BLaER1 (cell line): ENCODE results near the gene MC1R.
"Not testable (repeated sequence)": the region's sequence is repeated elsewhere in the genome, so short reads cannot be mapped to it uniquely, and the experiment has no call there.

ENCODE experiments used
- H3K27ac ChIP-seq: shearing (Covaris generic); formaldehyde crosslinking; 2 replicates; pipeline ENCODE4 v1.8.1; 2022
- H3K27me3 ChIP-seq: shearing (Covaris generic); formaldehyde crosslinking; 2 replicates; pipeline ENCODE4 v1.8.1; 2022
- H3K36me3 ChIP-seq: shearing (Covaris generic); formaldehyde crosslinking; 2 replicates; pipeline ENCODE4 v1.8.1; 2022
- H3K4me1 ChIP-seq: shearing (Covaris generic); formaldehyde crosslinking; 2 replicates; pipeline ENCODE4 v1.8.1; 2022
- H3K4me2 ChIP-seq: shearing (Covaris generic); formaldehyde crosslinking; 2 replicates; pipeline ENCODE4 v1.8.1; 2022
- H3K4me3 ChIP-seq: shearing (Covaris generic); formaldehyde crosslinking; 2 replicates; pipeline ENCODE4 v1.8.1; 2022
- H3K9ac ChIP-seq: shearing (Covaris generic); formaldehyde crosslinking; 2 replicates; pipeline ENCODE4 v1.8.1; 2022
- H3K9me3 ChIP-seq: shearing (Covaris generic); formaldehyde crosslinking; 2 replicates; pipeline ENCODE4 v1.8.1; 2022
- H4K20me1 ChIP-seq: shearing (Covaris generic); formaldehyde crosslinking; 2 replicates; pipeline ENCODE4 v1.8.1; 2022
- Cebpa-rat ChIP-seq: shearing (Covaris generic); IDR thresholded peaks from 2 replicates; pipeline ENCODE4 v1.8.1; 2022

Gene MC1R

DNA sequence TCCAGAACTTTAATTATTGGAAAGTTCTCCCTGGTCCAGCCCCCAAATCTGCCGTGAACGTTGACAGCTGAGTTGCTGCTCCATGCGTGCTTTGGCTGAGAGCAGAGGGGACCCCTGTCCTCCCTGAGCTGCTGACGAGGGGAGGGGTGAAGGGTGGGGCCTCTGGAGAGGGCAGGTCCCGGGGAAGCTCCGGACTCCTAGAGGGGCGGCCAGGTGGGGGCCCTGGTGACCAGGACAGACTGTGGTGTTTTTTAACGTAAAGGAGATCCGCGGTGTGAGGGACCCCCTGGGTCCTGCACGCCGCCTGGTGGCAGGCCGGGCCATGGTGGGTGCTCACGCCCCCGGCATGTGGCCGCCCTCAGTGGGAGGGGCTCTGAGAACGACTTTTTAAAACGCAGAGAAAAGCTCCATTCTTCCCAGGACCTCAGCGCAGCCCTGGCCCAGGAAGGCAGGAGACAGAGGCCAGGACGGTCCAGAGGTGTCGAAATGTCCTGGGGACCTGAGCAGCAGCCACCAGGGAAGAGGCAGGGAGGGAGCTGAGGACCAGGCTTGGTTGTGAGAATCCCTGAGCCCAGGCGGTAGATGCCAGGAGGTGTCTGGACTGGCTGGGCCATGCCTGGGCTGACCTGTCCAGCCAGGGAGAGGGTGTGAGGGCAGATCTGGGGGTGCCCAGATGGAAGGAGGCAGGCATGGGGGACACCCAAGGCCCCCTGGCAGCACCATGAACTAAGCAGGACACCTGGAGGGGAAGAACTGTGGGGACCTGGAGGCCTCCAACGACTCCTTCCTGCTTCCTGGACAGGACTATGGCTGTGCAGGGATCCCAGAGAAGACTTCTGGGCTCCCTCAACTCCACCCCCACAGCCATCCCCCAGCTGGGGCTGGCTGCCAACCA lies at the start of gene MC1R:
TSS of gene MC1R (plus strand) at position 410 of the 895 bp plus-strand sequence. CDS start at position 807, 397 bp downstream.
- H3K9me3 ChIP-seq, result no peaks in the 10 kb centered on the region
- H4K20me1 ChIP-seq, result peaks cover 16% of the 10 kb centered on the region; the same call in 1 of the 2 replicates
- H3K4me1 ChIP-seq, result peaks cover 74% of the 10 kb centered on the region
- peaks cover 2% of the 10 kb centered on the region; the same call in 1 of the 2 replicates for H3K36me3 ChIP-seq
- H3K9ac ChIP-seq, result peak within 1 kb of the TSS; percentile 79
- H3K4me2 ChIP-seq, result peak within 1 kb of the TSS; percentile 100
- peak within 1 kb of the TSS; percentile 66 for H3K4me3 ChIP-seq
- H3K27me3 ChIP-seq, result no peaks in the 10 kb centered on the region
- TF ChIP-seq Cebpa-rat, result no peak
- H3K27ac ChIP-seq, result peak within 1 kb of the TSS; percentile 83

- no peaks in the 10 kb centered on the region for H3K27me3 ChIP-seq
- no peak overlapping the region; the same call in 1 of the 2 replicates for H3K27ac ChIP-seq
- no peak overlapping the region for H3K4me3 ChIP-seq
- peaks cover 61% of the 10 kb centered on the region for H3K4me1 ChIP-seq
- TF ChIP-seq Cebpa-rat, result no peak
- H3K9ac ChIP-seq, result 0 out of 2 replicates have a peak overlapping the region, but pooled peaks have one; percentile 31
- H4K20me1 ChIP-seq, result peaks cover 8% of the 10 kb centered on the region
- peaks cover 13% of the 10 kb centered on the region for H3K36me3 ChIP-seq
- peaks cover 13% of the 10 kb centered on the region for H3K9me3 ChIP-seq
- H3K4me2 ChIP-seq, result peak overlapping the region; percentile 59
These were observed 48.8 kb upstream of the MC1R start for GRCh38 chr16:89869911-89870310.

GRCh38 chr16:89870440-89870839 lies 48.2 kb upstream of the MC1R start:
- peaks cover 18% of the 10 kb centered on the region for H3K36me3 ChIP-seq
- H3K4me1 ChIP-seq, result peaks cover 61% of the 10 kb centered on the region
- H3K4me3 ChIP-seq, result no peak overlapping the region
- H3K27me3 ChIP-seq, result no peaks in the 10 kb centered on the region
- peak overlapping the region; percentile 59 for H3K4me2 ChIP-seq
- peaks cover 13% of the 10 kb centered on the region for H3K9me3 ChIP-seq
- no peak for TF ChIP-seq Cebpa-rat
- peak overlapping the region; percentile 3; the same call in 1 of the 2 replicates for H3K27ac ChIP-seq
- no peak overlapping the region for H3K9ac ChIP-seq
- H4K20me1 ChIP-seq, result peaks cover 13% of the 10 kb centered on the region

DNA sequence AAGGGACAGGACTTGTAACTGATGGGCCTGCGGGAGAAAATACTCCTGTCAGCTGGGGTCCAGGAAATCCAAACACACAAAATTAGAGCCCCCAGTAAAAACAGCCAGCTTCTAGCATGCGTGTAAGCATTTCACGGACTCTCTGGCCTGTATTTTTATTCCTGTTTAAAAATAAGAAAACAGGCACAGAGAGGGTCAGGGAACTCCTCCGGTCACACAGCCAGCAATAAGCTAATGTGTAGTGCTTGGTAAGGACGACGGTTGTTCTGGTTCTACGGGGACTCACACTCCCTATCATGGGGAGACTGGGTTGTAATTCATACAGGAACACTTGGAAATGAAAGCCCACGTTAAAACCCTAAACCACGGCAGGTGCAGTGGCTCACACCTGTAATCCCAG lies 46.8 kb upstream of the MC1R start:
- peaks cover 13% of the 10 kb centered on the region for H3K9me3 ChIP-seq
- no peak overlapping the region for H3K9ac ChIP-seq
- TF ChIP-seq Cebpa-rat, result no peak
- no peak overlapping the region for H3K27ac ChIP-seq
- H3K4me3 ChIP-seq, result no peak overlapping the region
- peaks cover 70% of the 10 kb centered on the region for H3K4me1 ChIP-seq
- H3K27me3 ChIP-seq, result no peaks in the 10 kb centered on the region
- H4K20me1 ChIP-seq, result peaks cover 28% of the 10 kb centered on the region
- peak overlapping the region; percentile 99 for H3K4me2 ChIP-seq
- peaks cover 32% of the 10 kb centered on the region for H3K36me3 ChIP-seq

GRCh38 chr16:89873109-89873971 lies 45.3 kb upstream of the MC1R start, which contains the start of gene TCF25:
Gene TCF25 (plus strand): TSS chr16:89873592. CDS start chr16:89873668, 76 bp downstream.
- peaks cover 42% of the 10 kb centered on the region for H4K20me1 ChIP-seq
- H3K9ac ChIP-seq, result peak within 1 kb of the TSS; percentile 97
- H3K4me3 ChIP-seq, result peak within 1 kb of the TSS; percentile 81
- H3K27ac ChIP-seq, result peak within 1 kb of the TSS; percentile 98
- no peaks in the 10 kb centered on the region for H3K9me3 ChIP-seq
- no peak for TF ChIP-seq Cebpa-rat
- no peaks in the 10 kb centered on the region for H3K27me3 ChIP-seq
- peak within 1 kb of the TSS; percentile 99 for H3K4me2 ChIP-seq
- peaks cover 39% of the 10 kb centered on the region for H3K36me3 ChIP-seq
- H3K4me1 ChIP-seq, result peaks cover 69% of the 10 kb centered on the region

DNA sequence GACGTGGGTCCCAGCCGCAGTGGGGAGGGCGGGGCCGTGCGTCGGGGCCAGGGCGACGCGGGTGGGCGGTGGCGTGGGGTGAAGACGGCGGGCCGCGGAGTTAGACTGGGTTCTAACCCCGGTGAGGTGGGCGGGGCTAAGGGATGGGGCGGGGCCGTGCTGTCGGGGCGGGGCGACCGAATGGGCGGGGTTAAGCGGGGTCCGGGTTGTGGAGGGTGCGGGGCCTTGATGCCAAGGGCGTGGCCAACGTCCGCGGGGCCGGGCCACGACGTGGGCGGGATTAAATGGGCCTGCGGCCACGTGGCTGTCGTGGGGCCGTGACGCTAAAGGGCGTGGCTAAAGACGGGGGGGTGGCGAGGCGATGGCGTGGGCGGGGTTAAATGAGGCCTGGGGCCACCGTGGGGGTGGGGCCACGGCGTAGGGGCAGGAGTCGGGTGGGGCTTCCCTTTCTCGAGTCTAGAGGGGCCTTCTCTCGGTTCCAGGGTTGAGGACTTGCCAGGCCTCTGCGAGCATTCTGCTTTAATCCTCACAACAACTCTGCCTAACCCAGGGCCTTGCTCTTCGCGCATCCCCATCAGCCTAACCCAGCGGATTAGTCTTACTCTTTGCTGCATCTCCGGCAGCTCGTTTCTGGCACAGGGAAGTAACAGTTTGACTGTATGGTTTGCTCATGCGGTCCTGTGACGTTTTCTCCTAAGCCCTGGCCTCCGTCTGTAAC lies 44.5 kb upstream of the MC1R start:
- peaks cover 46% of the 10 kb centered on the region for H3K36me3 ChIP-seq
- TF ChIP-seq Cebpa-rat, result no peak
- no peaks in the 10 kb centered on the region for H3K27me3 ChIP-seq
- H3K4me2 ChIP-seq, result peak overlapping the region; percentile 99
- H4K20me1 ChIP-seq, result peaks cover 50% of the 10 kb centered on the region
- H3K4me3 ChIP-seq, result peak overlapping the region; percentile 81
- peak overlapping the region; percentile 98 for H3K27ac ChIP-seq
- peaks cover 61% of the 10 kb centered on the region for H3K4me1 ChIP-seq
- peak overlapping the region; percentile 97 for H3K9ac ChIP-seq
- H3K9me3 ChIP-seq, result no peaks in the 10 kb centered on the region

DNA sequence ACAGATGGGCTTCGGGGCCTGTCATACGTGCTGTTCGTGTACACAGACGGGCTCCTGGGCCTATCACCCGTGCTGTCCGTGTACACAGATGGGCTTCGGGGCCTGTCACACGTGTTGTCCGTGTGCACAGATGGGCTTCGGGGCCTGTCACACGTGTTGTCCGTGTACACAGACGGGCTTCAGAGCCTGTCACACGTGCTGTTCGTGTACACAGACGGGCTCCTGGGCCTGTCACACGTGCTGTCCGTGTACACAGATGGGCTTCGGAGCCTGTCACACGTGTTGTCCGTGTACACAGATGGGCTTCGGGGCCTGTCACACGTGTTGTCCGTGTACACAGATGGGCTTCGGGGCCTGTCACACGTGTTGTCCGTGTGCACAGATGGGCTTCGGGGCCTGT lies 39.5 kb upstream of the MC1R start:
- not testable (repeated sequence) for H3K9ac ChIP-seq, H3K4me2 ChIP-seq, H3K27ac ChIP-seq, H3K9me3 ChIP-seq, H3K27me3 ChIP-seq, H3K4me3 ChIP-seq
- Histone ChIP-seq H3K4me1 (peaks cover 51% of the 10 kb centered on the region), H3K36me3 (peaks cover 94% of the 10 kb centered on the region), H4K20me1 (peaks cover 100% of the 10 kb centered on the region)

DNA sequence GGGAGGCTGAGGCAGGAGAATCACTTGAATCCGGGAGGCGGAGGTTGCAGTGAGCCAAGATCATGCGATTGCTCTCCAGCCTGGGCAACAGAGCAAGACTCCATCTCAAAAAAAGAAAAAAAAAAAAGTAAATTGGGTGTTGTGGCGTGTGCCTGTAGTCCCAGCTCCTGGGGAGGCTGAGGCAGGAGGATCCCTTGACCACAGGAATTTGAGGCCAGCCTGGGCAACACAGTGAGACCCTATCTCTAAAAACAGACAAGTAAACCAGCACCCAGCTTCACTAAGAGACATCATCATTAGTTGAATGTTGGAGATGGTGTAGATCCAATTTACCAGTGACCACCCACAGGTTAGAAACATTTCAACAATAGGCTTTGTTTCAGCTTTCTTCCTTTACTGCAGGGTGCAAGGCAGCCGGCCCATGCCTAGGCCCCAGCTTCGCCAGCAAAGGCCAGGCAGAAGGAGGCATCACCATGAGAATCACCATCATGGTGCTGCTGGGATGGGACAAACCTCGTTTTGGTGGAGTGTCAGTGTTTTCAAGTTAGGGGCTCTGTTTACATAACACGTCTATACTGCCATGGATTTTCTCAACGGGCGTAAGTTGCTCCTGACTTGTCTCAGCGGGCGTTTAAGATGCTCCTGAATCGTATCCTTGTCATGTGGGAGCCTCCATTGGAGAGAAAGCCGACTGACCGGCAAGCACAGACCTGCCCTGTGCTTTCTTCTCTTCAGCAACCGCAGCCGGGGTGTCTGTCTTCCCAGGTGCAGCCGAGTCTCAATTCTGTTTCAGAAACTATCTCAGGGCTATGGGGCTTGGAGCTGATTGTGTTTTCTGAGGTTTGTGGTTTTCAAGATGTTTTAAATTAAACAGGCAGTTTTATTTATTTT lies 37.9 kb upstream of the MC1R start:
- peak overlapping the region; percentile 65 for H3K4me2 ChIP-seq
- peaks cover 97% of the 10 kb centered on the region for H3K36me3 ChIP-seq
- H3K4me1 ChIP-seq, result peaks cover 39% of the 10 kb centered on the region
- peaks cover 100% of the 10 kb centered on the region for H4K20me1 ChIP-seq
- peak overlapping the region; percentile 30; the same call in 1 of the 2 replicates for H3K9ac ChIP-seq
- peak overlapping the region; percentile 66 for H3K27ac ChIP-seq
- H3K4me3 ChIP-seq, result no peak overlapping the region
- no peaks in the 10 kb centered on the region for H3K27me3 ChIP-seq
- no peak for TF ChIP-seq Cebpa-rat
- no peaks in the 10 kb centered on the region for H3K9me3 ChIP-seq
